MM.1S (cell line): ENCODE measurements around the gene CFAP77.
A peak's percentile ranks its signal among the peaks of the same experiment; 100 is the strongest.

Experiments
- DNase-seq: peaks from one replicate; pipeline ENCODE4 v3.0.0-alpha.2; 2015
- H2AFZ ChIP-seq: fragments of 300-600 bp; sonication (generic); 2 replicates; pipeline ENCODE4 v1.6.0; 2016; ENCODE audit warnings: antibody characterized with exemption, low read length
- H3F3A ChIP-seq: fragments of 300-600 bp; sonication (generic); 2 replicates; pipeline ENCODE4 v1.6.1; 2016; ENCODE audit warnings: mild to moderate bottlenecking, antibody characterized with exemption, low read length, moderate library complexity, mixed read lengths; ENCODE audit not compliant: insufficient read depth
- H3K27ac ChIP-seq: fragments of 300-600 bp; sonication (generic); 2 replicates; pipeline ENCODE4 v1.5.1; 2016; ENCODE audit warnings: mild to moderate bottlenecking, low read length
- H3K27me3 ChIP-seq: fragments of 300-600 bp; sonication (generic); replicated peaks from 2 replicates; pipeline ENCODE4 v1.6.0; 2016; ENCODE audit warnings: low read length; ENCODE audit not compliant: insufficient read depth
- H3K36me3 ChIP-seq: fragments of 300-600 bp; sonication (generic); replicated peaks from 2 replicates; pipeline ENCODE4 v1.6.1; 2016; ENCODE audit warnings: mild to moderate bottlenecking, low read length, mixed read lengths; ENCODE audit not compliant: insufficient read depth
- H3K4me1 ChIP-seq: fragments of 300-600 bp; sonication (generic); 2 replicates; pipeline ENCODE4 v1.6.1; 2016; ENCODE audit warnings: low read length, mixed read lengths
- H3K4me2 ChIP-seq: fragments of 300-600 bp; sonication (generic); 2 replicates; pipeline ENCODE4 v1.6.0; 2016; ENCODE audit warnings: low read depth, low read length
- H3K4me3 ChIP-seq: fragments of 300-600 bp; sonication (generic); 2 replicates; pipeline ENCODE4 v1.5.1; 2016; ENCODE audit warnings: low read length, mixed read lengths
- H3K79me2 ChIP-seq: fragments of 300-600 bp; sonication (generic); 2 replicates; pipeline ENCODE4 v1.6.1; 2016; ENCODE audit warnings: mixed run types, low read length, mixed read lengths
- H3K9ac ChIP-seq: fragments of 300-600 bp; sonication (generic); 2 replicates; pipeline ENCODE4 v1.6.1; 2016; ENCODE audit warnings: low read length, mixed read lengths
- H3K9me2 ChIP-seq: fragments of 300-600 bp; sonication (generic); replicated peaks from 2 replicates; pipeline ENCODE4 v1.6.1; 2016; ENCODE audit warnings: mild to moderate bottlenecking, low read length, mixed read lengths; ENCODE audit not compliant: insufficient read depth
- H3K9me3 ChIP-seq: fragments of 300-600 bp; sonication (generic); replicated peaks from 2 replicates; pipeline ENCODE4 v1.6.1; 2016; ENCODE audit warnings: mild to moderate bottlenecking, low read length, mixed read lengths; ENCODE audit not compliant: insufficient read depth
- H4K20me1 ChIP-seq: fragments of 300-600 bp; sonication (generic); 2 replicates; pipeline ENCODE4 v1.6.1; 2016; ENCODE audit warnings: mild to moderate bottlenecking, low read length, moderate library complexity, mixed read lengths; ENCODE audit not compliant: insufficient read depth
- CTCF ChIP-seq: fragments of 300-600 bp; sonication (generic); IDR thresholded peaks from 2 replicates; pipeline ENCODE4 v1.5.1; 2016; ENCODE audit warnings: antibody characterized with exemption, low read length, mixed read lengths
- EZH2 ChIP-seq: fragments of 300-600 bp; sonication (generic); optimal IDR thresholded peaks from 2 replicates; pipeline ENCODE3; 2017; ENCODE audit warnings: low read depth, mild to moderate bottlenecking, antibody characterized with exemption, low read length, mixed read lengths
- EZH2phosphoT487 ChIP-seq: fragments of 300-600 bp; sonication (generic); IDR thresholded peaks from 2 replicates; pipeline ENCODE4 v1.6.1; 2018; ENCODE audit warnings: antibody characterized with exemption, low read length

The CFAP77 gene

GRCh38 chr9:132410642-132411041 is 631 bp downstream of the CFAP77 start:
- Histone ChIP-seq H3K9me2 (no peaks in the 10 kb centered on the region), H3K27ac (no peak overlapping the region), H3K4me2 (peak overlapping the region; percentile 96), H3K4me1 (peaks cover 22% of the 10 kb centered on the region; the same call in 1 of the 2 replicates), H3K79me2 (peaks cover 10% of the 10 kb centered on the region), H3K36me3 (no peaks in the 10 kb centered on the region), H4K20me1 (no peaks in the 10 kb centered on the region), H3K4me3 (peak overlapping the region; percentile 63), H3K27me3 (peaks cover 51% of the 10 kb centered on the region), H3F3A (no peaks in the 10 kb centered on the region), H3K9me3 (no peaks in the 10 kb centered on the region), H2AFZ (0 out of 2 replicates have a peak overlapping the region, but pooled peaks have one; percentile 71), H3K9ac (peak overlapping the region; percentile 59; the same call in 1 of the 2 replicates)
- TF ChIP-seq EZH2phosphoT487, result no peak
- TF ChIP-seq CTCF, result no peak
- TF ChIP-seq EZH2, result no peak
- DNase-seq, result no peak

GRCh38 chr9:132411091-132411508 is 1.1 kb downstream of the CFAP77 start:
- H3K27me3 ChIP-seq, result peaks cover 56% of the 10 kb centered on the region
- H3K27ac ChIP-seq, result no peak overlapping the region
- no peak for TF ChIP-seq EZH2phosphoT487
- peak; percentile 87 for TF ChIP-seq CTCF
- no peak for TF ChIP-seq EZH2
- H3K4me1 ChIP-seq, result peaks cover 19% of the 10 kb centered on the region; the same call in 1 of the 2 replicates
- no peaks in the 10 kb centered on the region for H3F3A ChIP-seq
- no peaks in the 10 kb centered on the region for H4K20me1 ChIP-seq
- H2AFZ ChIP-seq, result peak overlapping the region; percentile 68
- H3K4me3 ChIP-seq, result peak overlapping the region; percentile 63; the same call in 1 of the 2 replicates
- peak; percentile 85 for DNase-seq
- H3K36me3 ChIP-seq, result no peaks in the 10 kb centered on the region
- H3K9ac ChIP-seq, result no peak overlapping the region; the same call in 1 of the 2 replicates
- H3K4me2 ChIP-seq, result peak overlapping the region; percentile 96
- H3K9me2 ChIP-seq, result no peaks in the 10 kb centered on the region
- peaks cover 5% of the 10 kb centered on the region for H3K79me2 ChIP-seq
- H3K9me3 ChIP-seq, result no peaks in the 10 kb centered on the region

GRCh38 chr9:132412089-132412488 is 2.1 kb downstream of the CFAP77 start:
- Histone ChIP-seq H3F3A (no peaks in the 10 kb centered on the region), H3K27ac (no peak overlapping the region), H3K4me3 (no peak overlapping the region), H4K20me1 (no peaks in the 10 kb centered on the region), H3K4me1 (peaks cover 16% of the 10 kb centered on the region; the same call in 1 of the 2 replicates), H3K9ac (no peak overlapping the region), H3K9me3 (no peaks in the 10 kb centered on the region), H3K27me3 (peaks cover 63% of the 10 kb centered on the region), H3K4me2 (no peak overlapping the region), H3K36me3 (no peaks in the 10 kb centered on the region), H3K79me2 (no peaks in the 10 kb centered on the region), H2AFZ (no peak overlapping the region), H3K9me2 (no peaks in the 10 kb centered on the region)
- DNase-seq, result no peak
- TF ChIP-seq EZH2 (no peak), CTCF (peak; percentile 41)
